Cerebellar cortex (tissue), 1 donor: Measurements from ENCODE around the gene ZNF700.
"Not testable (repeated sequence)": the region's sequence is repeated elsewhere in the genome, so short reads cannot be mapped to it uniquely, and the experiment has no call there.

Experiments used
- DNase-seq: peaks from one replicate; pipeline ENCODE4 v3.0.0-alpha.2; 2015; ENCODE audit warnings: low spot score

ZNF700 gene

GRCh38 chr19:11924886-11925650 is at the start of gene ZNF700:
Gene ZNF700 (plus strand): TSS chr19:11925107. CDS start chr19:11925211, 104 bp downstream.
- peak; percentile 98 for DNase-seq

- not testable (repeated sequence) for DNase-seq
Observed at GRCh38 chr19:11879687-11880266, 45.1 kb upstream of the ZNF700 start.

GRCh38 chr19:11880598-11880997 is 44.3 kb upstream of the ZNF700 start:
- no peak for DNase-seq

- DNase-seq: peak; percentile 75
Observed at GRCh38 chr19:11881151-11881800, 43.6 kb upstream of the ZNF700 start.

- no peak for DNase-seq
Observed at GRCh38 chr19:11882606-11883005, 42.3 kb upstream of the ZNF700 start.

GRCh38 chr19:11887234-11887610 is 37.7 kb upstream of the ZNF700 start:
- no peak for DNase-seq

GRCh38 chr19:11887611-11888531 is 37.0 kb upstream of the ZNF700 start, which contains the start of gene ZNF69:
Gene ZNF69 (plus strand): TSS chr19:11887782. CDS start chr19:11887924, 142 bp downstream.
- DNase-seq: peak; percentile 92

GRCh38 chr19:11889901-11890300 is 35.0 kb upstream of the ZNF700 start:
- DNase-seq: not testable (repeated sequence)

GRCh38 chr19:11890634-11891033 is 34.3 kb upstream of the ZNF700 start:
- no peak for DNase-seq

- no peak for DNase-seq
Observed at GRCh38 chr19:11894851-11895250, 30.1 kb upstream of the ZNF700 start.

- no peak for DNase-seq
Observed at GRCh38 chr19:11902228-11902627, 22.7 kb upstream of the ZNF700 start.

- no peak for DNase-seq
Observed at GRCh38 chr19:11905928-11906327, 19.0 kb upstream of the ZNF700 start.

- not testable (repeated sequence) for DNase-seq
Observed at GRCh38 chr19:11911937-11912336, 13.0 kb upstream of the ZNF700 start.

GRCh38 chr19:11914417-11915051 is 10.4 kb upstream of the ZNF700 start:
- not testable (repeated sequence) for DNase-seq

- no peak for DNase-seq
Observed at GRCh38 chr19:11921852-11922495, 2.9 kb upstream of the ZNF700 start.

- not testable (repeated sequence) for DNase-seq
Observed at GRCh38 chr19:11925651-11926187, 812 bp downstream of the ZNF700 start.

- no peak for DNase-seq
Observed at GRCh38 chr19:11927227-11927626, 2.3 kb downstream of the ZNF700 start.

GRCh38 chr19:11931051-11931450 is 6.1 kb downstream of the ZNF700 start:
- no peak for DNase-seq

GRCh38 chr19:11931513-11931912 is 6.6 kb downstream of the ZNF700 start:
- DNase-seq: no peak

GRCh38 chr19:11935829-11936228 is 10.9 kb downstream of the ZNF700 start:
- not testable (repeated sequence) for DNase-seq

- DNase-seq: not testable (repeated sequence)
Observed at GRCh38 chr19:11938383-11938782, 13.5 kb downstream of the ZNF700 start.
